HS-5 (cell line): Measurements from ENCODE around the gene IRF2BPL.

Experiments
- DNase-seq: peaks from one replicate; pipeline ENCODE4 v3.0.0-alpha.2; 2012; ENCODE audit warnings: low read depth

The IRF2BPL gene

DNA sequence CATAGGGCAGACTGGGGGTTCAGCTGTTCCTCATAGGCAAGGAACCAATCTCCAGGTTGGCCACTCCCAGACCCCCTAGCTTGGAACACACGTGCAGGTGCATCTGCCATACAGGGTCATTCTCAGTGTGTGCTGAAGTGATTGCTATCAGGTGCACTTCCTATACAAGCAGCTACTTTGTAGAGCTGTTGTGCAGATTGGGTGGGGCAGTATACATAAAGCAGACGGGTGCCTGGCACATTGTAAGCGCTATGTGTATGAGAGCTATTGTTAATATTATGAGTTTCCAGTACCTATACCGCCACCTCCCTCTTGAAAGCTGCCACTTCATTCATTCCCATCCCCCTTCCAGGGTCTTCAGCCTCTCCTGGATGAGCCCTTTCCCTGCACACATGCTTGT is 17.3 kb downstream of the IRF2BPL start:
- DNase-seq = no peak

DNA sequence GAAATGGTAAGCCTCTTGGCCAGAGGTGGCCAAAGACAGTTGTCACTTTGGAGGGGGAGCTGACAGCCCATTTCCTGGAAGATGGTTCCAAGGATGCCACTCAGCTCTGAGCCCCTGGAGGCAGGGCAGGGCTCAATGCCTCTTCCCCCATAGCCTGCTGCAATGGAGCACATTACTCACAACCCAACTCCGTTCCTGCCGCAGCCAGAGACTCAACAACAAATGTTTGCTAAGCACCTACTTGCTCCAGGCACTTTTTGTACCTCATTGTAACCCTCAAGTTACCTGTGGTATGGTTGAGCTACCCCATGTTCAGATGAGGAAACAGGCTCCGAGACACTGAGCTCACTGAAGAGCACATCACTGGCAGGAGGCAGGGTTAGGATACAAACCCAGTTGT is 19.5 kb downstream of the IRF2BPL start:
- DNase-seq = no peak

DNA sequence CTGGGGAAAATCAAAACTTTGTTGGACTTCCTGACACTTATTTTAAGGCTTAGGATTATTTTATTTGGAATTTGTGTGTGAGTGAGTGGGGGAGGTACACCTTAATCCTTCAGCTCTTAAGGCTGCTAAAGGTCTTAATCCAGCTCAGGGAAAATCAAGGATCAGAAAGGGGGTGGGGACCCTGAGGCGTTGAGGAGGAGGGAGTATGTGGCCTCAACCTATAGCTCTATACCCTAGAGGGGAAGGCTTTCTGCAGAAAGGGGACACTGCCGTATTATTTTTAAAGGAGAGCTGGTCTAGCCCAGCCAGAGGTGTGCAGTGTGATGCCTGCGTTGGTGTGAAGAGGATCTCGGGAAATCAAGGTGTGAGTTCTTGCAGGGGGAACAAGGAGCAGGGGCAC is 20.0 kb downstream of the IRF2BPL start:
- DNase-seq = no peak

DNA sequence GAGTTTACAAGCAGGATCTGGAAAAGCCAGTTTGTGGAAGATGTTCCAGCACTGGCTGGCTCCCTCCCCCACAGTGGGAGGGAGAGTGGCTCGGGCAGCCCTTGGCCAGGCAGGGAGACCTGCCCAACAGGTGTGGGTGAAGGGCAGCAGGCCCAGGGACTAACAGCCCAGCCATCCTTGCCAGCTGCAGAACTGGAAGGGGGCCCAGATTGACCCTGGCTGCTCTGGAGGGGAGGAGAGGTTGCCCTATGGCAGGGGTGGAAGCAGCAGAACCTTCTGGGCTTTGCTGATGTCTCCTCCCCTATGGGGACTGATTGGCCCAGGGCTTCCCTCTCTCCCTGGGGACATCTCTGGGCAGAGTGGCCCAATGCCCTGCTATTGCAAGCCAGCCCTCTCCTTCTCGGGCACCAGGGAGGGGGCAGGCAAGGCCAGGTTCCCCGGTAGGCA is 20.5 kb downstream of the IRF2BPL start:
- DNase-seq = no peak

DNA sequence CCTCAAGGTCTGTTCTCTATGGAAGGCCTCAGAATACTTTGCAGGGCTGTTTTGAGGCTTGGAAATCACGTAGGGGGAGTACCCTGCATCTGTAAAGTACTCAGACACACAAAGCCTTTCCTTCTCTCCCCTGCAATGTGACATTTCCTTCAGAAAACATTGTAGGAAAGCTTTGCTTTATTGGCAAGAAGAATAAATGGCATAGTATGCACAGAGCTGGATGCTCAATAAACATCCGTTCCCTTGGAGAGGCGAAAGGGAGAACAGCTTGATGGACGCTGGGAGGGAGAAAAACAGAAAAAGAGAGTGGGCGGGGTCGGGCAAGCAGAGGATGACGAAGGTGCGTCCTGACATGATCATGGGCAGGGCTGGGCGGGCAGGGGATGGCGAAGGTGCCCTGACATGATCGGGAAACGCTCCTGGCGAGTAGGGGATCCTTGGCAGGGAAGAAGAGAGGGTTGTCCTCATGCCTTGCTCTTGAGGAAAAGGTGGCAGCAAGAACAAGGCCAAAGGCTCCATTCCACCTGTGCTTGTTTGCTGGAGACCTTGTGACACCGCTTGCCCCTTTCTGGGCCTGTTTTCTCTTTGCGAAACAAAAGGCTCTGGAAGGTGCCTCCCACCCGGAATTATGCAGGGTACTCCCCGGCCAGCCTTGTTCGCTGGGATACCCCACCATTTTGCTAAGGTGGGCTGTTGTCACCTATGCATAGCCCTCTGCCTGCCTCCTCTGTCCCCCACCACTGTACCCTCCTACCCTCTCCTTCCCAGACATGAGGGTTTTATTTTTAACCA is 21.1 kb downstream of the IRF2BPL start:
- DNase-seq = no peak

DNA sequence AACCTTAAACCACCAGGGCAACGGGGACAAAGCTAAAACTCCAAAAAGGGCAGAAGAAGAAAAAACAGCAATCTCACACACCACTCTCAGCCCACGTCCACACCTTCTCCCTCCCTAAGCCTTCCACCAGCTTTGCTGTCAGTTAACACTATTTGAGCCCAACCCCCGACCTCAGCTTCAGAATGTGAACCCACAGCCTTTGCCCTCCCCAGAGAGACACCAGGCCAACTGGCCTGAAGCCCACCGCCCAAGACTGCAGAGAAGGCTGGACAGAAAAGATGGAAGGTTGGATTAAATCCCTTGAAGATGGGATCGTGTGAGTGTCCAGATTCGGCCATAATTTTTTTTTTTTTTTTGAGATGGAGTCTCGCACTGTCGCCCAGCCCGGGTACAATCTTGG is 22.4 kb downstream of the IRF2BPL start:
- no peak for DNase-seq

DNA sequence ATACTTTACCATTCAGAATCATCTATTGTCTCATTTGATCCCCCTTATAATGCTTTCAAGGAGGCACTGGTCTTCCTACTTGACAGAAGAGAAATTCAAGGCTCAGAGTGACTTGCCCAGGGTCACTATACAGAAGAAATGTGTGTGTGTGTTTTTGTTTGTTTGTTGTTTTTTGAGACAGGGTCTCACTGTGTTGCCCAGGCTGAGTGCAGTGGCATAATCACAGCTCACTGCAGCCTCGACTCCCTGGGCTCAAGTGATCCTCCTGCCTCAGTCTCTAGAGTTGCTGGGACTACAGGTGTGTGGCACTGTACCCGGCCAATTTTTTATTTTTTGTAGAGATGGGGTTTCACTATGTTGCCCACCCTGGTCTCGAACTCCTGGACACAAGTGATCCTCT is 22.9 kb downstream of the IRF2BPL start:
- no peak for DNase-seq

DNA sequence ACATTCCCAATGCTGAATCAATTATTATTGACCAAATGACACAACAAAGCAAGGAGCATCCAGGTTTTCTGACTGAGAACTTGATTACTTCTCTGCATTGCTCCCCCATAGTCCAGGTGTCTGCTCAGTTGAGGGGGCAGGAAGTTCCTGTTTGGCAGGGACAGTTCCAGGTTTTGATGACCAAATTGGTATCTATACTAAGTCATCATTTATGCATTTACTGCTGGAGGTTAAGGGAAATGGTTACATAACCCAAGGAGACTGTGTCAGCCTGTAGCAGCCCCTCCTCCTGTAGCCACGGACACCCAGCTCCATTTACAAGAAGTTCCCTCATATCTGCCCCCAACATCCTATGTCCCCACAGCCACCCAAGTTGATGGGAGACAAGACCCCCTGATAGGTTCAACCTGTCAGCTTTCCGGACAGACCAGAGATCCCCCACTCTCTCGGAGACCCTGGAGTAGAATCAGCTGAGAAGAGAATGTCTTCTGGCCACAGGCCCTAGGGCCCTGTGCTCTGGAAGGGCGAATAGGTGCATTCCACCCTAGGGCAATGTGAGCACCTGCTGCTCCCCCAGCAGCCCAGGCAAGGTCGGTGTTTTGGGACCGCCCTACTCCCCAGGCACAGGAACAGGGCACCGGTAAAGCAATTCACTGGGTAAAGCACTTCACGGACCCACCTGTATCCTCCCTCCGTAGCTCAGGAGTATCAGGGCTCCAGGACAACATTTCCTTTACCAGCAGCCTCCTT is 23.6 kb downstream of the IRF2BPL start:
- DNase-seq = no peak

DNA sequence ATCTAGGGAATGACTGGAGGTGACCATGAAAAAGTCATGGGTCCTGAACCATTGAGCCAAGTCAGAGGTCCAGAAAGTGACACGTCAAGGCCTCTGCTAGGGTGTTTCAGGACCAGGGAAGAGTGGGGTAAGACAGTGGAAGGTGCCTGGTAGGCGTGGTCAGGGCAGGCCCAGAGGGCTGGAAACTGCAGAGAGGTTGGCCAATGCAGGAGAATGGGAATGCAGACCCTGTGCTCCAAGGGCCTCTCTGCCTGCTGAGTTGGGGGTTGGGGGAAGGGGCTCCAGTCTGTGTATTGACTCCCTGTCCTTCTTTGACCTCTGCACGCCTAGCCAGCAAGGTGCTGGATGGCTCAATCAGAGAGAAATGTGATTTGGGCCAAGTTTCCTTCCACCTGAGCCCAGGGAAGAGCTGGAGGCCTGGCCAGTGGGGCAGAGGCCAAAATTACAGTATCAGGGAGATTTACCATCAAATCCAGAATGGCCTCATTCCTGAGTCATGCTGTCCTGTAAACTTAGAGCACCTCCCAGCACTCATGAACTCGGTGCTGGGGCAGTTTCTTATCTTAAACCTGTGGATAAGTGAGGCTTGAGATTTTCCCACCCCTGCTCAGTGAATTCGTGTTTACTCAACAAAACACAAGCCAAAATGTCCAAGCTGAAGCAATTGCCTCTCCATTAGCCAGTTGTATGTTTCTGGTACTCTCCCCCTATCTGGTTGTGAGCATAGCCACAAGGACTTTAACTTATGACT is 24.4 kb downstream of the IRF2BPL start:
- DNase-seq = no peak

DNA sequence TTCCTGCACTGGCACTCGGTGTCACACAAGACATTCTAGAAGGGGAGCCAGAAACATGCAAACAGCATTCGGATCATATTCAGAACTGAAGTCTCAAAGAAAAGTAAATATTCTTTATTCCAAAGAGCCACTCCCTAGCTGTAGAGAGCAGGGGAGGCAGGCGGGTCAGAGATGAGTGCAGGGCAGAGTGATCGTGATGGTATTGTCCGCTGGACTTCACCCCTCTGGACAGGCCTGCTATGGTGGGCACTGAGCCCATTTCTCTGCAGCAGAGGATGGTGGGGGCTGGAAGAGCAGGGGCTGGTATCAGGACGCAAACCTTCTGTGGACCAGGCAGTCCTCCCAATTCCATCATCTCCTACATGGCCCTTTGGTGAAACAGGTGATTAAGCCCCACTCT is 25.6 kb downstream of the IRF2BPL start:
- no peak for DNase-seq

DNA sequence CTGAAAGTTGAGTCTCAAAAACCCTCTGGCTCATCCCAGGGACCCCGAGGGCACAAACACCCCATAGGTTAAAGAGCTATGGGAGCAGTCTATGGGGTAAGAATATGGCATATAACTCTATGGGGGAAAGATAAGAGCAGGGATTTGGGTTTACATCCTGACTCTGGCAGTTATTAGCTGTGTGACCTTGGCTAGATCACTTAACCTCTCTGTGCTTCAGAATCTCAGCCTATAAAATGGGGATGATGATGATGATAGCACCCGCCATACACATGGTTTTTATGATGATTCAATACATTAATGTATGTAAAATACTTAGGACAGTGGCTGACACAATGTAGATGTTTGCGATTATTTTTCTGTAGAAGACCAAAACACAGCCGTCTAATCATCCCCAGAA is 26.2 kb downstream of the IRF2BPL start:
- DNase-seq = no peak

DNA sequence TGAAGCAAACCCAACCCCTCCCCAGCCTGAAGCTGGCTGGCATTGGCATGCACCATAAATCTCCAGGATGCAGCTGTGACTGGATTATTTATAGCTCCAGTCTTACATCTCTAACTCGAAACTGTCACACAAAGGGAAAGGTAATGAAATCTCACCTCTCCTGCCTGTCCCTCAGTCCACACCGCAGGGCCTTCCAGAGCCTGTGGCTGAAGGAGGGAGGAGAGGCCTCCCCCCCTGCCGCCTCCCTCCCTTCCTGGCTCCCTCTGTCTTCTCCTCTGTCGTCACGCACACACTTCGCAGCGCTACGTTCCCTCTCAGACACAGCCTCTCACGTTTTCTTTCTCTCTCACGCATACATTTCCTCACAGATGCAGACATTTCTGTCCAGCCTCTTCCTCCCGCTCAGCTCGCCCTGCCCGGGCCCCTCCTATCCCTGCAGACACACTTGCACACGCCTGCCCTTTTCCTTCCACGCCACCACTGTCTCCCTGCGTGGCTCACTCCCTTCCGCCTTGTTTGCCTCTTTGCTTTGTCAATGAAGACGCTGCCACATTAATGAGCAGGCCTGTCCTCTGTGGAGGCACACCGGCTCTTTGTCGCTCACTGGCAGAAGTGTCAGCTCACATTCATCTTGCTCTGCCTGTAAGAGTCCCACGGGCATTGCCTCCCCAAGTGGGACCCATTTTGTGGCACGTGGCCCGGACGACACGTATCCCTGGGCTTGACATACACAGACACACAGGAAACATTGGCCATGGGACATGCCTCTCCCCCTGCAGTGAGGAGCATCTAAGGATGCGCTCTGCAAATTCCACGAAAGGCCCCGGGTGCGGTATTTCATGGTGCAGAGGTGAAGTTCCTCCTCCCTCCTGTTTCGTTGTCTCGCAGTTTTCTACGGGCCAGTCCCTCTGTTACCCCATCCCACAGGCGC is 27.9 kb downstream of the IRF2BPL start:
- no peak for DNase-seq

DNA sequence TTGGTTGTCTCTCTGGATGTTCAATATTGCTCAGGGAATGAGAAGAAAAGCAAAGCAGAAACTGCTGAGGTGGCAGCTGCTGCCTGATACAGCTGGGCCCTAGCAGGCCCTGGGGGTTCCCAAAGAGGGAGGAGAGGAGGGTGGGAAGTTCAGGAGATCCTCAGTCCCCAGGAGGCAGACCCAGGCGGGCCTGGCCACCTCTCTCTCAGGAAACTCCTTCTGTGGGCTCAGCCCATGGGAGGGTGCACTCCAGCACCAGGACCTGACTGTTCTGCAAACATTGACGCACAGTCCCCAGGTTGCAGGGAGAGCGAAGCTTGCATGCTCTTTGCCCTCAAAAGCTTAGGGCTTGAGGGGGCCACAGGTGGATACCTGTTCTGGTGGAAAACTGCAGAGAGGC is 29.6 kb downstream of the IRF2BPL start:
- no peak for DNase-seq

DNA sequence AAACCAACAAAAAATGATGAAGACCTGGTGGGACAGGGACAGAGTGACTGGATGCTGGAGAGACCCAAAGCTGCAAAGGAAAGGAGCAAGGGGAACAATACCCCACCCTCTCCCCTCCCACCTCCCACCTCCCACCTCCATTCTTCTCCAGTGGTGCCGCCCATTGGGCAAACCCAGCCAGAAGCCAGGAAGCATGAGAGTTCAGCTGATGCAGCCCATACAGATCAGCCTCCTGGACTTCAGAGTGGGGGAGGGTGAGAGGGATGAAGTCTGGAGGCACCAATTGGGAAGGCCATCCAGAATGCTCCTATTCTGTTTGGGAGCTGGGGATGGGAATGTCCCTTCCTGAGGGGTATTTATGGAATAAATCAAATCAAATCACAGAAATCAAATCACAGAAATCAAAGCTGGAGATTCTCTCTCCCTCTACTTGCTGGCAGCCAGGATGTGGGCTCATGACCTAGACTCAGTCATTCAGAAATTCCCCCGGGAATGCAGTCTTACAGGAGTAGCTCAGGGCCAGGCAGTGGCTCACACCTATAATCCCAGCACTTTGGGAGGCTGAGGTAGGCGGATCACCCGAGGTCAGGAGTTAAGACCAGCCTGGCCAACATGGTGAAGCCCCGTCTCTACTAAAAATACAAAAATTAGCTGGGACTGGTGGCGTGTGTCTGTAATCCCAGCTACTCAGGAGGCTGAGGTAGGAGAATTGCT is 31.1 kb downstream of the IRF2BPL start:
- no peak for DNase-seq

DNA sequence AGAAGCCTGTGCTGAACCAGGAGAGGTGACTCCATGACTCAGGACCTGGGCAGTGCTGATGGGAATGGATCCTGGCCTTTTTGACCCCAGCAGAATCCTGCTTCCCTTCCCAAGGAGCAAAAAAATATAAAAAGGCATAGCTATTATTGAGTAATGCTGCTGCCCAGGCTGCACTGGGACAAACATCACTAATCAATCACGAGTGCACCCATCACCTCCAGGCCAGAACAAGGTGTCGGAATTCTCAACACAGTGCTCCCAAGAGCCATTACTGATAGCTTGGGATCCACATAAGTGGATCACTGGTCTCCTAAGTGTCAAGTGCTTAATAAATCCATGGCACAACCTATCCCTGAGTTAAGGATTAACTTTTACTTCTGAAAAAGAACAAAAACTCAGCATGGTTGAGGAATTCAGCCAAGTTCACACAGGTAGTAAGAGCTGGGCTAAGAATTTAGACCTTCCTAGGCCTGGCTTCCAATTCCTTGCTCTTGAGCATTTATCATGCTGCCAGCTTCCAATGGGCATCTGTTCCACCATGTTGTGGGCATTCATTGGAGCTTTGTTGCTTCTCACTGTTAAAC is 31.9 kb downstream of the IRF2BPL start:
- DNase-seq = no peak

DNA sequence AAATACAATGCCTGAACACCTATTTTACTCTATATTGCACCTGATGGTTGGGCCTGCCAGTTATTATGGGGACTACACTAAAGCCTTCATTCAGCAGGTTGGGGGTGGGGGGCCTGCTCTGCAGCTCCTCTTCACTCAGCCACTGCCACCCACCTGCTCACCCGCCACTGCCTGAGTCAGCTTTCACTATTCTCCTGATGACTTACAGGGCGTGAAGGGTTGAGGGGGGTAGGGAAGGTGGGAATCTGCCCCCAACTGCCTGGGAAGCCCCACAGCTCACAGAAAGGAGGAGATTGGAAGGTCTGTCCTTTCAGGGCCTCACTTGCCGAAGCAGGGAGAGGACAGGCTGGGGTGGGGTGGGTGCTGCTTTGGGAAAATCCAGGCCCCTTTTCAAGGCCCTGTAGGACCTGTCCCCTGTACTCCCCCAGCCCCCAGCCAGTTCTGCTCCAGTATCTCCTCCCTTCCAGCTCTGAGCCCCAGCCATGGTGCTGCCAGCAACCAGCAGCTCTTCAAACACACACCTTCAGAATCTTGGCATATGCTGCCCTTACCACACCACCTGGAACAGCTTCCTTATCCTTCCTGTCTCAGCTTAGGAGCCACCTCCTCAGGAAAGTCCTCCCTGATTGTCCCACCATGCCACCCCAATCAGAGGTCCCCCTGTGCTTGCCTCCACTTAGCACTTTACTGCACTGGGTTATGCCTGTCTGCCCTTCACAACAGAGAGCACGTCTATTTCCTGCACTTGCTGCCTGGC is 33.1 kb downstream of the IRF2BPL start:
- DNase-seq = no peak

DNA sequence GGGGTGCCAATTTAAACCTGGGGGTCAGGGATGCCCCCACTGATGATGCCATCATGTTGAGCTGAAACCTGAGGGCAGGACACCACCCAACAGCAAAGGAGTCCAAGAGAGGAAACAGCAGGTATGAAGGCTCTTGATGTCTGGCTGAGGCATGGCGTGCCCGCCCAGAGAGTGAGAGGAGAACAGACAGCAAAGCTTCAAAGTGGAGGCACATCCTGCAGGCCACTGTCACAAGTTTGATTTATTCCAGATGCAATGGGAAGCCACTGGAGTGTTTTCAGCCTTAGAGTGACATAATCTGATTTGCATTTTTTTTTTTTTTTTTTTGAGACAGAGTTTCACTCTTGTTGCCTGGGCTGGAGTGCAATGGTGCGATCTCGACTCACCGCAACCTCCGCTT is 34.8 kb downstream of the IRF2BPL start:
- DNase-seq = no peak

DNA sequence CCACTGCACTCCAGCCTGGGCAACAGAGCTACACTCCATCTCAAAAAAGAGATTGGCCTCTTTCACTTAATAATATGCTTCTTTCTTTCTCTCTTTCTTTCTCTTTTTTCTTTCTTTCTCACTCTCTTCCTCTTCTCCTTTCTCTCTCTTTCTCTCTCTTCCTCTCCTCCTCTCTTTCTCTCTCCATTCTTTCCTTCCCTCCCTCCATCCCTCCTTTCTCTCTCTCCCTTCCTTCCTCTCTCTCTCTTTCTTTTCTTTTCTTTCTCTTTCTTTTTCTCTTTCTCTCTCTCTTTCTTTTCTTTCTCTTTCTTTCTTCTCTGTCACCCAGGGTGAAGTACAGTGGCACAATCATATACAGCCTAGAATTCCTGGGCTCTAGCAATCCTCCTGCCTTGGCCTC is 38.4 kb downstream of the IRF2BPL start:
- DNase-seq = no peak

DNA sequence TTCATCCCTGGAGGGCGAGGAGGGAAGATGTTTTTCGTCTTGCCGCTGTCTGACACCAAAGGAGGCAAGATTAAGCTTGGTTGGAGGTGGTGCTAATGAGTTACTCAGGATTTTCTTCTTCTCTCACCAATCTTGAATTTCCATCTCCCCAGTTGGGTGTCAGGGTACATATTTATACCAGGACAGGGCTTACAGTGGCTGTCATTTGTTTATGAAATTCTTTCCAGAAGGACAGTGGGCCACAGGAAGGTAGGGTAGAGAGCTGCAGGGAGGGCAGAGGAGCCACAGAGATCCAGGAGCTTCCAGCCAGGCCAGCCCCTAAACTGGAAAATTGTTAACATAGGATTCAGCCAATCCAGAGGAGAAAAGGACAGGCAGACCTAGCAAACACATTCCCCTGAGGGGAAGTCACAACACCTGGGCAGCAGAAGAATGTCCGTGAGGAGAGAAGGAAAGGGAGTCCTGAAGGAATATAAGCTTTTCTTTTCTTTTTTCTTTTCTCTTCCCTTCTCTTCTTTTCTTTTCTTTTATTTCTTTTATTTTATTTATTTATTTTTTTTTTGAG is 40.5 kb downstream of the IRF2BPL start:
- no peak for DNase-seq

DNA sequence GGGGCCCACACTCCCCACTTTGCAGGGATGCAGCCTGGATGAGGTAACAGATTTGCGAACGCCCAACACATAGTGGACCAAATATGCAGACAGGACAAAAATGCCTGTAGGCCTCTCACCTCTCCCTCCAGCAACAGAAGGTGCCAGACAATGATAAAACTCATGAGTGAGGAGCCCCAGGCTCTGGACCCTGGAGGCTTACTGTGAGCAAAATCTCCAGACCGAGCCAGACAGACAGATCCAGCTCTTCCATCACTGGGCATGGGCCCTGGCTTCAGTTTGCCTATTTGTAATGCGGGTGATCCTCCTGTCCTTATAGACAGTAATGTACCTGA is 42.3 kb downstream of the IRF2BPL start:
- DNase-seq = no peak
